Stimulated activated CD8-positive, alpha-beta memory T cell treated with anti-CD3 and anti-CD28 coated beads, Interleukin-7, amount 100 ng/mL, for 24 hours (primary cell): ENCODE measurements around the gene PPME1.

Experiments
- DNase-seq: peaks from one replicate; pipeline ENCODE4 v3.0.0-alpha.2; 2020; ENCODE audit warnings: low read depth

PPME1 gene

GRCh38 chr11:74282914-74283371, 111.9 kb downstream of the PPME1 start:
- no peak for DNase-seq

DNA sequence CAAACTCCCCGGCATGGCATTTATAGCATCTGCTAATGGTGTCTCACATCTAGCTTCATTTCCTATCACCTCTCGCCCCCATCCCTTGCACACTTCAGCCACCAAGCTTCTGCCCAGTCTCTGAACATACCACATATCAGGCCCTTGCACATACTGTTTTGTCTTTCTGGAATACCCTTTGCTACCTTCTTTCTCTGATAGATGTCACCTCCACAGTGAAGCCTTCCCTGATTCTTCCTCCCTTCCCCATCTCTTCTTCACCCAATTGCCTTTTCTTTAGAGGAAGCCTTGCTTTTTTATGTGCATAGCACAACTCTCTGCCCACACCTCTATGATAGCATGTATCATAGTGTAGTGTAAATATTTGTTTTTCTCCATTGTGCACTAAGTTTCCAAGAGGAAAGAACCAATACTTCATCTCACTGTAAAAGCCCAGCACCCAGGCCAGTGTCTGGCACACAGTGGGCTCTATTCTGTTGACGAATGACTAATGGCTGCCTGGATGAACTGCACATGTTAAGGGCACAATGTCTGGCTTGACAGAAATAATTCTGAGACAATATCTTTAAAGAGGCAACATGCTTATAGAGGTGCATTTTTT, 112.6 kb downstream of the PPME1 start:
- DNase-seq = no peak

GRCh38 chr11:74284466-74284865, 113.4 kb downstream of the PPME1 start:
- no peak for DNase-seq

DNA sequence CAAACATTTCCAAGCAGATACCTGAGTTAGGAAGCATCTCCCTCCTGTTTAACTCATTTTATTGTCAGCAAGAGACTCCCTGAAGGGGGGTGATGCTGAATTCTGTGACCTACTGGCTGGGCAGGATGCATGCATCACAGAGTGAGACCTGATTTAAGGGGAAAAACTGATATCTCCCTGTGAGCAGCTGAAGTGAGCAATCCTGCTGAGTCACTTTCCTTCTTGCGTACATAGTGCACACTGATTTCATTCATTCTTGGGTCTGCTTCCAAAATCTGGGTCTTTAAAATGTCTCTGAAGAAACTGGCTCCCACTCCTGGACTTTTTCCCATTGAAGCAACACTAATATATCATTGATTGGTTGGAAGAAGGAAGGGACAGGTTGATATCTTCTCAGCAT, 117.1 kb downstream of the PPME1 start:
- no peak for DNase-seq

GRCh38 chr11:74288911-74289310, 117.8 kb downstream of the PPME1 start:
- DNase-seq = no peak

DNA sequence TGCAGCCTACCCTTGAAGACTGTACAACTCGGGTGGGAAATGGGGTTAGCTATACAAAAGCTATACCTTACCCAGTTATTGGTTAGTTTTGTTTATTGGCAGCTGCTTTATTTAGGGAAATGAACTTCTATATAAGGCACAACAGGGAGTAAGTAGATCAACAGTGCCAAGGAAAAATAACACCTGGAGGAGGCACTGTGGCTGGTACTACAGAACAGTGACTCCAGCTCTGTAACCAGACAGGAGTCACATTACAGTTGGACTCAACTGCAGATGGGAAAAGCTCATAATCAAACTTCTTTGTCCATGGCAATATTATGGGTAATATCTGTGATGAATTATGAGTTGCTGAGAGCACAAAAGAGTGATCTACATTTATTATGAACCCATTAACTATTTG, 126.4 kb downstream of the PPME1 start:
- no peak for DNase-seq

GRCh38 chr11:74299015-74299414, 127.9 kb downstream of the PPME1 start:
- DNase-seq = no peak
